Measurements from ENCODE around the gene ZNRF2. TPM values are rescaled to one million over a fixed set of nuclear protein-coding genes. Genes with fewer than 3 reads are reported as not detected.
A peak's percentile ranks its signal among the peaks of the same experiment; 100 is the strongest.

ZNRF2 gene
- total RNA-seq, 6 experiments from 2014 or later: 17.1 to 24.0 (median 18.7) TPM

DNA sequence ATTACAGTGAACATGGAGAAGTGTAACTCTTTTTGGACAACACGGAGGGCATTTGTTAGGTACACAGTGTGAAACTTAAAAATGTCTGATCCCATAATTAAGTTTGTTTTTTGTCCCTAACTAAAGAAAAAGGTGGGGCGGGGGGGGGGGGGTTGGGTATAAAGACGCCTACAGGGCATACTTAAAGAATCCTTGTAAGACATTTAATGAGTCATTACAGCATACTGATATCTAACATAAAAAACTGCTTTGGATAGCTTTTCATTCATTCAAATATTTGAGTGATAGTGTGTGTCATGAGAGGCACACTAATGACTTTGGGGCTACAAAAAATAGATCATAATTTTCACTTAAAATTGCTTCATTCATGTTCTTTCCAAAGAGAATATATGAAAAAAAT, 31.2 kb downstream of the ZNRF2 start:
- intact Hi-C loops (cut with DNase I): no loop called here
- Histone ChIP-seq H3K9me3 (no peaks in the 10 kb centered on the region), H3K4me1 (peaks cover 0 to 3% (median 0%) of the 10 kb centered on the region in 4 donors), H3K27me3 (no peaks in the 10 kb centered on the region), H3K27ac (no peak overlapping the region), H3K36me3 (no peaks in the 10 kb centered on the region), H3K4me3 (no peak overlapping the region)
- no peak for DNase-seq
- no peak for ATAC-seq
- TF ChIP-seq, protein P1, sequence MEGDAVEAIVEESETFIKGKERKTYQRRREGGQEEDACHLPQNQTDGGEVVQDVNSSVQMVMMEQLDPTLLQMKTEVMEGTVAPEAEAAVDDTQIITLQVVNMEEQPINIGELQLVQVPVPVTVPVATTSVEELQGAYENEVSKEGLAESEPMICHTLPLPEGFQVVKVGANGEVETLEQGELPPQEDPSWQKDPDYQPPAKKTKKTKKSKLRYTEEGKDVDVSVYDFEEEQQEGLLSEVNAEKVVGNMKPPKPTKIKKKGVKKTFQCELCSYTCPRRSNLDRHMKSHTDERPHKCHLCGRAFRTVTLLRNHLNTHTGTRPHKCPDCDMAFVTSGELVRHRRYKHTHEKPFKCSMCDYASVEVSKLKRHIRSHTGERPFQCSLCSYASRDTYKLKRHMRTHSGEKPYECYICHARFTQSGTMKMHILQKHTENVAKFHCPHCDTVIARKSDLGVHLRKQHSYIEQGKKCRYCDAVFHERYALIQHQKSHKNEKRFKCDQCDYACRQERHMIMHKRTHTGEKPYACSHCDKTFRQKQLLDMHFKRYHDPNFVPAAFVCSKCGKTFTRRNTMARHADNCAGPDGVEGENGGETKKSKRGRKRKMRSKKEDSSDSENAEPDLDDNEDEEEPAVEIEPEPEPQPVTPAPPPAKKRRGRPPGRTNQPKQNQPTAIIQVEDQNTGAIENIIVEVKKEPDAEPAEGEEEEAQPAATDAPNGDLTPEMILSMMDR (IDR thresholded peaks at IDR 0.05): no peak
- TF ChIP-seq POLR2A (IDR thresholded peaks at IDR 0.05): no peak
- WGBS (ENCODE audit: insufficient coverage, low coverage, low lambda C conversion rate, missing lambda C conversion rate): 71% methylated on average over 3 of the region's 3 CpGs

DNA sequence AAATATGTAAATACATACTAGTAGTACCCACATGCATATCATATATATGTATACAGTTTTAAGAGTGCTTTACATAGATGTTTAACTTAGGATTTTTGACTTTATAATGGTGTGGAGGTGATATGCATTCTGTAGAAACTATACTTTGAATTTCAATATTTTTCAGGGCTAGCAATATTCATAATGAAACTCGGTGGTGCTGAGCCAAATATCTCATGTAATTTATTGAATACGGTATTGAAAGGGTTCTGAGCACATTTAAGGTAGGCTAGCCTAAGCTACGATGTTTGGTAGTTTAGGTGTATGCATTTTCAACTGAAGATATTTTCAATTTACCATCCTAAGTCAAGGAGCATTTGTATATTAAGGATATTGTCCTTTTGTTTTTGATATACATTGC, 36.0 kb downstream of the ZNRF2 start:
- Histone ChIP-seq H3K27ac (no peak overlapping the region), H3K4me1 (peaks cover 0 to 24% (median 0%) of the 10 kb centered on the region in 4 donors), H3K4me3 (no peak overlapping the region), H3K9me3 (no peaks in the 10 kb centered on the region), H3K27me3 (no peaks in the 10 kb centered on the region), H3K36me3 (no peaks in the 10 kb centered on the region)
- ATAC-seq (no peak), DNase-seq (no peak)
- 65% methylated on average over 3 of the region's 3 CpGs for WGBS (ENCODE audit: insufficient coverage, low coverage, low lambda C conversion rate, missing lambda C conversion rate)
- TF ChIP-seq, protein P1 (IDR thresholded peaks at IDR 0.05): no peak
- TF ChIP-seq POLR2A (IDR thresholded peaks at IDR 0.05): no peak
- intact Hi-C loops (cut with DNase I): no loop called here

DNA sequence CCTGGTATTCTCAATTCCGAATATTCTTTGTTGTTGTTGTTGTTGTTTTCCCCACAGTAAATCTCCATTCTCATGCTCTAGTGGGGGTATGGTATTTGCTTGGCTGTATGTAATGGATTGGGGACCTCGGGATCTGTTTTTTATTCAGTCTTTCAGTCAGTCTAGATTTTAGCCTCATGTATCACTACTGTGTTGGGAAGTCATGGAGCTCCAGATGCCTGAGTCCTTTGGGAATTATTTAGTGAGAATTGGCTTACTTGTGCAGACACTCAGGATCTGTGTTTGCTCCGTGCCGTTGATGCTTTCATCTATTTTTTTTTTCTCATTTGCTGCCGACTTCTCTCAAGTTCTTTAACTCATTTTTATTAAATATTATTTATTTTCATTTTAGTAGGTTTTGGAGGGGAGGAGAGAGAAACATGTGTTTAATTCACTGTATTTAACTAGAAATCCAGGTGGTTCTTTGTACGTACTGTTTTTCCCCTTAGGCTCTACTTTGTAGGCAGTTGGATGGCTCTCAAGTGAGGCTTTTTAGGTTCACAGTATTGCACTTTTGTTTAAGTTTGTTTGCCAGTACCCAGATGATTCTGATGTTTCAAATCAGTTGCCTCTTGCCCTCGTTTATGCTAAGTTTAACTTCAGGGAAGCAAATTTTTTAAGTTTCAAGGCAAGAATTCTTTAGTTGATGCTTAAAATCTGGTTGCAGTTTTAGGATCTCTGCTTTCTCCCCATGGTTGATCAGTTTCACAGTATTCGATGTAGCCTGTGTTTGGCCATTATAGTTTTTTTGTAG, 36.9 kb downstream of the ZNRF2 start:
- Histone ChIP-seq H3K36me3 (no peaks in the 10 kb centered on the region), H3K4me1 (peaks cover 0 to 24% (median 0%) of the 10 kb centered on the region in 4 donors), H3K27me3 (no peaks in the 10 kb centered on the region), H3K4me3 (no peak overlapping the region), H3K9me3 (no peaks in the 10 kb centered on the region), H3K27ac (peak overlapping the region; percentile 21 to 37 (median 24))
- DNase-seq (no peak), ATAC-seq (peak in 3 of 4 donors; percentile 17 to 40 (median 21))
- 38% methylated on average over 8 of the region's 8 CpGs for WGBS (ENCODE audit: insufficient coverage, low coverage, low lambda C conversion rate, missing lambda C conversion rate)
- TF ChIP-seq, protein P1 (IDR thresholded peaks at IDR 0.05): no peak
- intact Hi-C loops (cut with DNase I): no loop called here

DNA sequence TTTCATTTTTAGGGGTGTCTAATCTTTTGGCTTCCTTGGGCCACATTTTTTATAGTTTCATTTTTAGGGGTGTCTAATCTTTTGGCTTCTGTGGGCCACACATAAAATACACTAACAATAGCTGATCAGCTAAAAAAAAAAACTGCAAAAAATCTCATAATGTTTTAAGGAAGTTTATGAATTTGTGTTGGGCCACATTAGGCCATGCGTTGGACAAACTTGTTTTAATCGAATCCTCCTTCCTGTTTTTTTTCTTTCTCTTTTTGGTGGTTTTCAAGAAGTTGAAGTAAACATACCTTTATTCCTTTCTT, 37.4 kb downstream of the ZNRF2 start:
- Histone ChIP-seq H3K27me3 (no peaks in the 10 kb centered on the region), H3K9me3 (no peaks in the 10 kb centered on the region), H3K4me1 (peaks cover 0 to 24% (median 0%) of the 10 kb centered on the region in 4 donors), H3K36me3 (no peaks in the 10 kb centered on the region), H3K27ac (peak overlapping the region; percentile 21 to 37 (median 24)), H3K4me3 (no peak overlapping the region)
- intact Hi-C loops (cut with DNase I): no loop called here
- ATAC-seq (peak in 2 of 4 donors; percentile 11 to 29), DNase-seq (no peak)
- WGBS (ENCODE audit: insufficient coverage, low coverage, low lambda C conversion rate, missing lambda C conversion rate): 43% methylated on average over 2 of the region's 2 CpGs
- TF ChIP-seq, protein P1 (IDR thresholded peaks at IDR 0.05): no peak
- TF ChIP-seq POLR2A (IDR thresholded peaks at IDR 0.05): no peak
